Testis (tissue), 3 donors: Measurements from ENCODE around the gene KLHL13. TPM values are rescaled to one million over a fixed set of nuclear protein-coding genes. Genes with fewer than 3 reads are reported as not detected.

ENCODE experiments used
- DNase-seq: peaks from one replicate; pipeline ENCODE4 v3.0.0-alpha.2; 2019
- H3K27ac ChIP-seq, 2 donors: fragments of 200-600 bp; sonication (generic); one replicate each; pipeline ENCODE4 v1.5.1; 2019
- H3K27me3 ChIP-seq: fragments of 200-600 bp; sonication (generic); one replicate; pipeline ENCODE4 v1.5.1; 2019
- H3K36me3 ChIP-seq: fragments of 200-600 bp; sonication (generic); one replicate; pipeline ENCODE4 v1.5.1; 2017; ENCODE audit warnings: low read depth; ENCODE audit errors: missing control alignments
- H3K4me1 ChIP-seq: fragments of 200-600 bp; sonication (generic); one replicate; pipeline ENCODE4 v1.5.1; 2019
- H3K4me3 ChIP-seq, 2 donors: fragments of 200-600 bp; sonication (generic); one replicate each; pipeline ENCODE4 v1.5.1; 2017 to 2019
- H3K9me3 ChIP-seq: fragments of 200-600 bp; sonication (generic); one replicate; pipeline ENCODE4 v1.5.1; 2017
- POLR2A ChIP-seq: fragments of 450-650 bp; IDR thresholded peaks from one replicate; pipeline ENCODE4 v1.6.1; 2017; ENCODE audit warnings: antibody characterized with exemption, mild to moderate bottlenecking, moderate library complexity
- WGBS, 2 donors: methylation state at CpG; one replicate each; pipeline ENCODE4 v1.1.5; 2018; 5-methylcytosine and 5-hydroxymethylcytosine counted together
- intact Hi-C: fragments of 100-400 bp; cut with DNase I; formaldehyde crosslinking; loops from one replicate; pipeline ENCODE4 v1.15.1; 2023; ENCODE audit warnings: low total_unique reads
- polyA plus RNA-seq: library from polyadenylated mRNA; stranded (reverse); fragments of 350-450 nt; fragmentation: Illumina TruSeq; extraction: RNeasy Lipid Tissue Mini Kit (QIAGEN cat#74804); gene quantifications from one replicate; pipeline ENCODE4 v1.2.3, GENCODE V29; 2014; ENCODE audit warnings: low read depth, low replicate concordance; ENCODE audit not compliant: insufficient read depth
- total RNA-seq, 2 donors: library from RNA; depleted of rRNA; stranded (reverse); fragments of >200 nt; gene quantifications; one replicate each; pipeline ENCODE4 v1.2.3, GENCODE V29; 2016
- TF ChIP-seq, protein P1 (sequence below), 3 experiments: fragments of 450-650 bp in 2 of 3; fragments of 200-600 bp in 1 of 3; sonication (generic) in 1 of 3; IDR thresholded peaks; one replicate each; pipeline ENCODE4 v1.5.1; 2016 to 2019; ENCODE audit warnings: antibody characterized with exemption in 3 of 3, mild to moderate bottlenecking in 2 of 3, moderate library complexity in 1 of 3

The KLHL13 gene
- total and polyA plus RNA-seq, 3 donors from 2014 or later = 6.5 to 8.9 (median 6.6) TPM

DNA sequence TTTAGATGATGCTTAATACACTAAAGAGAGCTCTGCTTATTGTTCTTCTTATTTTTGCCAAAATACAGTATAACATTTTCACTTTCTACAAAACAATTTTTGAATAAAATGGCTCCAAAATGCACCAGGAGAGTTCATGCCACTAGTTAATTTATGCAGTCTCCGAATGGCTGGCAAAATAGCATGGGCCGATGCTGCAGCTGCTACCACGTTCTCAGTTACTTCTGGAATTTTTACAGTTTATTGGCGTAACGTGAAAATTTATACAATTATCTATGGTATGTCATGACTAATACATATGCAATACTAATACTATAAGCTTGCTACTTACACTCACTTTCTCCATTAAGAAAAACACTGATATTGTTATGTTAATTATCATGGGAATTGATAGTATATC lies 16.5 kb downstream of the KLHL13 start:
- H3K36me3 ChIP-seq = no peaks in the 10 kb centered on the region
- H3K4me1 ChIP-seq = no peaks in the 10 kb centered on the region
- TF ChIP-seq, protein P1, sequence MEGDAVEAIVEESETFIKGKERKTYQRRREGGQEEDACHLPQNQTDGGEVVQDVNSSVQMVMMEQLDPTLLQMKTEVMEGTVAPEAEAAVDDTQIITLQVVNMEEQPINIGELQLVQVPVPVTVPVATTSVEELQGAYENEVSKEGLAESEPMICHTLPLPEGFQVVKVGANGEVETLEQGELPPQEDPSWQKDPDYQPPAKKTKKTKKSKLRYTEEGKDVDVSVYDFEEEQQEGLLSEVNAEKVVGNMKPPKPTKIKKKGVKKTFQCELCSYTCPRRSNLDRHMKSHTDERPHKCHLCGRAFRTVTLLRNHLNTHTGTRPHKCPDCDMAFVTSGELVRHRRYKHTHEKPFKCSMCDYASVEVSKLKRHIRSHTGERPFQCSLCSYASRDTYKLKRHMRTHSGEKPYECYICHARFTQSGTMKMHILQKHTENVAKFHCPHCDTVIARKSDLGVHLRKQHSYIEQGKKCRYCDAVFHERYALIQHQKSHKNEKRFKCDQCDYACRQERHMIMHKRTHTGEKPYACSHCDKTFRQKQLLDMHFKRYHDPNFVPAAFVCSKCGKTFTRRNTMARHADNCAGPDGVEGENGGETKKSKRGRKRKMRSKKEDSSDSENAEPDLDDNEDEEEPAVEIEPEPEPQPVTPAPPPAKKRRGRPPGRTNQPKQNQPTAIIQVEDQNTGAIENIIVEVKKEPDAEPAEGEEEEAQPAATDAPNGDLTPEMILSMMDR (IDR thresholded peaks at IDR 0.05) = no peak
- TF ChIP-seq POLR2A = no peak
- WGBS, 2 donors = 81 to 93% methylated on average over 5 of the region's 5 CpGs
- DNase-seq = no peak
- no peaks in the 10 kb centered on the region for H3K27me3 ChIP-seq
- intact Hi-C loops = no loop called here
- no peaks in the 10 kb centered on the region for H3K9me3 ChIP-seq
- no peak overlapping the region for H3K4me3 ChIP-seq
- H3K27ac ChIP-seq = no peak overlapping the region

DNA sequence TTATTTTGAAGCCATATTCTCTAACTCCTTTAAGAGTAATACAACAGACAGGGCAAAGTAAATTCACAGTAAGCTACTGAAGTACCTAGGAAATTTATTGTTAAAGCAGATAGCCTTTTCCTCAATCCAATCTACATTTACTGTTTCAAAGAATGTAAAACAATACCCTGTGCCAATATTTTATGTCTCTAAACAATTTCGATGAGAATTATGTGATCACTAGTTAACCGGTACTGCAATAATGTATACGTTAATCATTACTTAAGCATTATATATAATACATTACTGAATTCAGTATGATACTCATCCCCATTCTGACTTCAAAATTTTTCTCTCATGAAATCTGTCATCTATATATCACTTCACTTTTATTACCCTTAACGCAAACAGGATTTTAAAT lies 28.5 kb downstream of the KLHL13 start:
- Histone ChIP-seq H3K27me3 (no peaks in the 10 kb centered on the region), H3K4me3 (no peak overlapping the region), H3K27ac (no peak overlapping the region), H3K4me1 (no peaks in the 10 kb centered on the region), H3K36me3 (no peaks in the 10 kb centered on the region), H3K9me3 (no peaks in the 10 kb centered on the region)
- TF ChIP-seq POLR2A = no peak
- TF ChIP-seq, protein P1 (IDR thresholded peaks at IDR 0.05) = no peak
- no peak for DNase-seq
- intact Hi-C loops = no loop called here
- 88% methylated on average over 4 of the region's 4 CpGs for WGBS, 2 donors

DNA sequence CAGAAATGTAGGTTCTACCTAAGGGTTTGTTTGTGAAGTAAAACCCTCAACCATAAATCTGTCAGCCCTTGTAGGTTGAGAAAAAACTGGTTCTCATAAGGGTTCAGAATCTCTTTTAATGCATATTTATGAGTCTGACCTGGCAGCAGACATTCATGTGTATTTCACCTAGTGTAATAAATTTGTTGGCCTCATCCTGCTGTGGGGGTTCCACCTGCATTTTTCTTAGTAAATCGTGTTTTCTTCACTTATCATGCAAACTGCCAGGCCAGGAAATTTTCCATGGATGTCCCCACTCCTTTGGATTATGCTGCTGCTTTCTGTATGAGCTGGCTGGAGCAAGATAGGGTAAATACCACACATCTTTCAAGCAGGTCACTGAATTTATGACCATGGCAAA lies 42.4 kb downstream of the KLHL13 start:
- 0 to 26% methylated on average over 1 of the region's 1 CpG for WGBS, 2 donors
- no peaks in the 10 kb centered on the region for H3K27me3 ChIP-seq
- H3K4me1 ChIP-seq = no peaks in the 10 kb centered on the region
- no peaks in the 10 kb centered on the region for H3K9me3 ChIP-seq
- no peak overlapping the region for H3K27ac ChIP-seq
- TF ChIP-seq, protein P1 (IDR thresholded peaks at IDR 0.05) = no peak
- no peak for TF ChIP-seq POLR2A
- H3K36me3 ChIP-seq = no peaks in the 10 kb centered on the region
- intact Hi-C loops = no loop called here
- H3K4me3 ChIP-seq = no peak overlapping the region
- DNase-seq = no peak

DNA sequence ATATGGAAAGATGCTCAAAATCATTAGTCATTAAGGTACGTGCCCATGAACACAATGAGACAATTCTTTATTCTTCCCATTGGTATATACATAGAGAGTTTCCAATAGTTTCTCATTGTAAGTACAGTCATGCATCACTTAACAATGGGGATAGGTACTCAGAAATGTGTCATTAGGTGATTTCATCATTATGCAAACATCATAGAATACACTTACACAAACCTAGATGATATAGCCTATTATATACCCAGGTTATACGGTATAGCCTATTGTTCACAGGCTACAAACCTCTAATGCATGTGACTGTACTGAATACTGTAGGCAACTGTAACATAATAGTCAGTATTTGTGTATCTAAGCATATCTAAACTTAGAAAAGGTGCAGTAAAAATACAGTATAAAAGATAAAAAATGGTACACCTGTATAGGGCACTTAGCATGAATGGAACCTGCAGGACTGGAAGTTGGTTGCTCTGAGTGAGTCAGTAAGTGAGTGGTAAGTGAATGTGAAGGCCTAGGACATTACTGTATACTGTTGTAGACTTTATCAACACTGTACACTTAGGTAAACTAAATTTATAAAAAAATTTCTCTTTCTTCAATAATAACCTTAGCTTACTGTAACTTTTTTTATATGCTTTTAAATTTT lies 49.6 kb downstream of the KLHL13 start:
- no peaks in the 10 kb centered on the region for H3K36me3 ChIP-seq
- DNase-seq = no peak
- no peaks in the 10 kb centered on the region for H3K4me1 ChIP-seq
- intact Hi-C loops = no loop called here
- H3K4me3 ChIP-seq = no peak overlapping the region
- 93 to 96% methylated on average over 2 of the region's 2 CpGs for WGBS, 2 donors
- no peak overlapping the region for H3K27ac ChIP-seq
- H3K9me3 ChIP-seq = no peaks in the 10 kb centered on the region
- H3K27me3 ChIP-seq = no peaks in the 10 kb centered on the region
- TF ChIP-seq POLR2A = no peak
- TF ChIP-seq, protein P1 (IDR thresholded peaks at IDR 0.05) = no peak
